Measurements from ENCODE around the gene KCNK2. TPM values are rescaled to one million over a fixed set of nuclear protein-coding genes. Genes with fewer than 3 reads are reported as not detected.
"Not testable (repeated sequence)": the region's sequence is repeated elsewhere in the genome, so short reads cannot be mapped to it uniquely, and the experiment has no call there.

KCNK2 gene
- total RNA-seq, 2 experiments from 2014 or later = not detected

GRCh38 chr1:215151841-215152549, 69.5 kb downstream of the KCNK2 start:
- no peak overlapping the region for H3K4me3 Mint-ChIP-seq
- Histone ChIP-seq H3K36me3 (ENCODE audit: insufficient read depth, low read length) (no peaks in the 10 kb centered on the region), H3K27me3 (ENCODE audit: control insufficient read depth in 1 of 2, insufficient read depth in 2 of 2, low read length in 2 of 2) (no peaks in the 10 kb centered on the region), H3K4me1 (ENCODE audit: insufficient read depth, low read length) (no peaks in the 10 kb centered on the region), H3K9me3 (ENCODE audit: control insufficient read depth in 1 of 2, insufficient read depth in 1 of 2, low read length in 2 of 2) (no peaks in the 10 kb centered on the region), H3K4me3 (ENCODE audit: low read length) (no peak overlapping the region), H3K27ac (ENCODE audit: low read depth in 1 of 2, low read length in 2 of 2) (no peak overlapping the region)
- no peak overlapping the region for H3K27ac Mint-ChIP-seq
- POLR2A ChIA-PET = no interaction called here
- no peaks in the 10 kb centered on the region for H3K27me3 Mint-ChIP-seq
- H3K4me1 Mint-ChIP-seq (ENCODE audit: low read depth) = no peaks in the 10 kb centered on the region
- CTCF ChIA-PET = no interaction called here
- no peak for ATAC-seq (ENCODE audit: poor library complexity)
- TF ChIP-seq CTCF (IDR thresholded peaks at IDR 0.05) = no peak
- no peak for DNase-seq
- intact Hi-C loops (cut with DNase I, micrococcal nuclease) = no loop called here
- no peaks in the 10 kb centered on the region for H3K9me3 Mint-ChIP-seq
- no peaks in the 10 kb centered on the region for H3K36me3 Mint-ChIP-seq (ENCODE audit: low read depth)

GRCh38 chr1:215156232-215156631, 73.7 kb downstream of the KCNK2 start:
- ChIA-PET POLR2A (no interaction called here), CTCF (no interaction called here)
- H3K27ac Mint-ChIP-seq = no peak overlapping the region
- H3K4me3 Mint-ChIP-seq = no peak overlapping the region
- no peaks in the 10 kb centered on the region for H3K9me3 Mint-ChIP-seq
- no peaks in the 10 kb centered on the region for H3K27me3 Mint-ChIP-seq
- H3K4me1 Mint-ChIP-seq (ENCODE audit: low read depth) = no peaks in the 10 kb centered on the region
- Histone ChIP-seq H3K4me1 (ENCODE audit: insufficient read depth, low read length) (no peaks in the 10 kb centered on the region), H3K36me3 (ENCODE audit: insufficient read depth, low read length) (no peaks in the 10 kb centered on the region), H3K27me3 (ENCODE audit: control insufficient read depth in 1 of 2, insufficient read depth in 2 of 2, low read length in 2 of 2) (no peaks in the 10 kb centered on the region), H3K4me3 (ENCODE audit: low read length) (no peak overlapping the region), H3K27ac (ENCODE audit: low read depth in 1 of 2, low read length in 2 of 2) (no peak overlapping the region), H3K9me3 (ENCODE audit: control insufficient read depth in 1 of 2, insufficient read depth in 1 of 2, low read length in 2 of 2) (no peaks in the 10 kb centered on the region)
- no peak for TF ChIP-seq CTCF (IDR thresholded peaks at IDR 0.05)
- no peaks in the 10 kb centered on the region for H3K36me3 Mint-ChIP-seq (ENCODE audit: low read depth)
- ATAC-seq (ENCODE audit: poor library complexity) = no peak
- intact Hi-C loops (cut with DNase I, micrococcal nuclease) = no loop called here
- DNase-seq = no peak

- Mint-ChIP-seq H3K4me3 (no peak overlapping the region), H3K36me3 (ENCODE audit: low read depth) (no peaks in the 10 kb centered on the region), H3K9me3 (peaks cover 8% of the 10 kb centered on the region), H3K4me1 (ENCODE audit: low read depth) (no peaks in the 10 kb centered on the region), H3K27ac (no peak overlapping the region), H3K27me3 (no peaks in the 10 kb centered on the region)
- no peak for TF ChIP-seq CTCF (IDR thresholded peaks at IDR 0.05)
- H3K27ac ChIP-seq (ENCODE audit: low read depth in 1 of 2, low read length in 2 of 2) = no peak overlapping the region
- no peaks in the 10 kb centered on the region for H3K4me1 ChIP-seq (ENCODE audit: insufficient read depth, low read length)
- DNase-seq (no peak), ATAC-seq (ENCODE audit: poor library complexity) (no peak)
- POLR2A ChIA-PET = interaction anchor here (0.6 kb wide), 1 partner anchor 1104 kb away, joined by 3 read pairs; no protein-coding TSS in a partner anchor
- no peaks in the 10 kb centered on the region for H3K36me3 ChIP-seq (ENCODE audit: insufficient read depth, low read length)
- CTCF ChIA-PET = no interaction called here
- H3K4me3 ChIP-seq (ENCODE audit: low read length) = no peak overlapping the region
- no peaks in the 10 kb centered on the region for H3K27me3 ChIP-seq (ENCODE audit: control insufficient read depth in 1 of 2, insufficient read depth in 2 of 2, low read length in 2 of 2)
- no peaks in the 10 kb centered on the region for H3K9me3 ChIP-seq (ENCODE audit: control insufficient read depth in 1 of 2, insufficient read depth in 1 of 2, low read length in 2 of 2)
- intact Hi-C loops (cut with DNase I, micrococcal nuclease) = loop anchor here in 1 of 2 experiments (5.0 kb wide), 1 partner anchor 38 kb away; no protein-coding TSS in a partner anchor
Measured at GRCh38 chr1:215160351-215160750, 77.8 kb downstream of the KCNK2 start.

GRCh38 chr1:215163144-215163543, 80.6 kb downstream of the KCNK2 start:
- DNase-seq; H3K27me3 Mint-ChIP-seq; H3K27ac ChIP-seq (ENCODE audit: low read depth in 1 of 2, low read length in 2 of 2); H3K4me1 Mint-ChIP-seq (ENCODE audit: low read depth); H3K4me3 Mint-ChIP-seq; H3K36me3 ChIP-seq (ENCODE audit: insufficient read depth, low read length); H3K36me3 Mint-ChIP-seq (ENCODE audit: low read depth); CTCF ChIA-PET; ATAC-seq (ENCODE audit: poor library complexity); H3K27ac Mint-ChIP-seq; H3K9me3 ChIP-seq (ENCODE audit: control insufficient read depth in 1 of 2, insufficient read depth in 1 of 2, low read length in 2 of 2); H3K27me3 ChIP-seq (ENCODE audit: control insufficient read depth in 1 of 2, insufficient read depth in 2 of 2, low read length in 2 of 2); H3K4me1 ChIP-seq (ENCODE audit: insufficient read depth, low read length); H3K9me3 Mint-ChIP-seq; POLR2A ChIA-PET; H3K4me3 ChIP-seq (ENCODE audit: low read length): not testable (repeated sequence)
- intact Hi-C loops (cut with DNase I, micrococcal nuclease) = loop anchor here in 1 of 2 experiments (5.0 kb wide), 1 partner anchor 41 kb away; no protein-coding TSS in a partner anchor
